Erythroblast (primary cell): ENCODE measurements around the gene PBXIP1.

Experiments used
- GATA1 ChIP-seq: IDR thresholded peaks from 2 replicates; pipeline ENCODE4 v1.6.1; 2011; ENCODE audit warnings: low read depth, mild to moderate bottlenecking, control low read depth, low read length, moderate library complexity
- POLR2A ChIP-seq: IDR thresholded peaks from 2 replicates; pipeline ENCODE4 v1.6.1; 2011; ENCODE audit warnings: mild to moderate bottlenecking, low read length

DNA sequence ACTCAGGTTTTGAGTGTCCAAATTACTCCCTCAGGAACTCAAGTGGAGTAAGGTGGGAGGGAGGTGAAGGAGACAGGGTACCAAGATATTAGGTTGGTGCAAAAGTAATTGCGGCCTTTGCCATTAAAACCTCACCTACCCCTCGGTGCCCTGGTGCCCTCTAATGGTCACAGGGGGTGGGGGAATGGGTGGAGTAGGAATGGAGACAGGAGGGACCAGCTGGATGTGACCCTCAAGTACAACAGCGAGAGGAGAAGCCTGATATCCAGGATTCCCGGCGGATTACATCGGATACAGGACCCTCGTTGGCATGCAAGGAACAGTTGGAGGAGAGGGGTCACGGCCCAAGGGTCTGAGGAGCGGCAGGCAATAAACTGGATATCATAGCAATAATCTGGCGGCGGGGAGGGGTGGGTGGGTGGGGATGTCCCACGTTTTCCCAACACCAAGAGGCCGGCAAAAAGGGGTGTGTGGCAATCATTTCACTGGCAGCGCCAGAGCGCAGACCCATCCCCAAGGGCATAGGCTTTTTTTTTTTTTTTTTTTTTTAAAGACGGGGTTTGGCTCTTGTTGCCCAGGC, 42.4 kb upstream of the PBXIP1 start:
- TF ChIP-seq POLR2A, result no peak
- no peak for TF ChIP-seq GATA1
